ENCODE measurements around the gene CPA3. TPM values are rescaled to one million over a fixed set of nuclear protein-coding genes. Genes with fewer than 3 reads are reported as not detected.

CPA3 gene
- total and polyA plus RNA-seq, 2 donors from 2014 or later, result 47.9 TPM; not detected in 1

DNA sequence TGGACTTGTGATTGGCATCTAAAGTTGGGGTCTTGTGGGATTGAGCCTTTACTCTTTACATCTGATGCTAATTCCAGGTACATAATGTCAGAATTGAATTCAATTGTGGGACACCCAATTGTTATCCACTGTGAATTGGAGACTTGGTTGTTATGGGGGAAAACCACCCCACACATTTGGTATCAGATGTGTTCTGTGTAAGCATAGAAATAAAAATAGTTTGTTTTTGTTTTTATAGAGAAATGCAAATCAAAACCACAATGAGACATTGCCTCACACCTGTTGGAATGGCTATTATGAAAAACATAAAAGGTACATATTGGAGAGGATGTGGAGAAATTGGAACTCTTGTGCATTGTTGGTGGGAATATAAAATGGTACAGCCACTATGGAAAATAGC, 58.5 kb downstream of the CPA3 start:
- Histone ChIP-seq H3K4me3 (ENCODE audit: low read length in 3 of 3) (no peak overlapping the region), H3K27me3 (ENCODE audit: control insufficient read depth, insufficient read depth, low read length) (no peaks in the 10 kb centered on the region), H3K9ac (ENCODE audit: low read length in 3 of 3) (no peak overlapping the region), H3K4me1 (ENCODE audit: control insufficient read depth in 2 of 3, insufficient read depth in 2 of 3, low read depth in 1 of 3, low read length in 3 of 3) (no peaks in the 10 kb centered on the region), H3K9me3 (ENCODE audit: control insufficient read depth in 2 of 3, insufficient read depth in 1 of 3, low read length in 3 of 3) (no peaks in the 10 kb centered on the region), H3K36me3 (ENCODE audit: control insufficient read depth in 2 of 3, insufficient read depth in 3 of 3, low read length in 3 of 3) (no peaks in the 10 kb centered on the region), H3K27ac (ENCODE audit: low read depth in 2 of 2, low read length in 2 of 2) (no peak overlapping the region)
- FAIRE-seq (no peak), DNase-seq (no peak)
- intact Hi-C loops (cut with DNase I), result no loop called here
- TF ChIP-seq, protein P1, sequence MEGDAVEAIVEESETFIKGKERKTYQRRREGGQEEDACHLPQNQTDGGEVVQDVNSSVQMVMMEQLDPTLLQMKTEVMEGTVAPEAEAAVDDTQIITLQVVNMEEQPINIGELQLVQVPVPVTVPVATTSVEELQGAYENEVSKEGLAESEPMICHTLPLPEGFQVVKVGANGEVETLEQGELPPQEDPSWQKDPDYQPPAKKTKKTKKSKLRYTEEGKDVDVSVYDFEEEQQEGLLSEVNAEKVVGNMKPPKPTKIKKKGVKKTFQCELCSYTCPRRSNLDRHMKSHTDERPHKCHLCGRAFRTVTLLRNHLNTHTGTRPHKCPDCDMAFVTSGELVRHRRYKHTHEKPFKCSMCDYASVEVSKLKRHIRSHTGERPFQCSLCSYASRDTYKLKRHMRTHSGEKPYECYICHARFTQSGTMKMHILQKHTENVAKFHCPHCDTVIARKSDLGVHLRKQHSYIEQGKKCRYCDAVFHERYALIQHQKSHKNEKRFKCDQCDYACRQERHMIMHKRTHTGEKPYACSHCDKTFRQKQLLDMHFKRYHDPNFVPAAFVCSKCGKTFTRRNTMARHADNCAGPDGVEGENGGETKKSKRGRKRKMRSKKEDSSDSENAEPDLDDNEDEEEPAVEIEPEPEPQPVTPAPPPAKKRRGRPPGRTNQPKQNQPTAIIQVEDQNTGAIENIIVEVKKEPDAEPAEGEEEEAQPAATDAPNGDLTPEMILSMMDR (IDR thresholded peaks at IDR 0.05; ENCODE audit: borderline replicate concordance, extremely low read depth, insufficient read depth), result no peak

DNA sequence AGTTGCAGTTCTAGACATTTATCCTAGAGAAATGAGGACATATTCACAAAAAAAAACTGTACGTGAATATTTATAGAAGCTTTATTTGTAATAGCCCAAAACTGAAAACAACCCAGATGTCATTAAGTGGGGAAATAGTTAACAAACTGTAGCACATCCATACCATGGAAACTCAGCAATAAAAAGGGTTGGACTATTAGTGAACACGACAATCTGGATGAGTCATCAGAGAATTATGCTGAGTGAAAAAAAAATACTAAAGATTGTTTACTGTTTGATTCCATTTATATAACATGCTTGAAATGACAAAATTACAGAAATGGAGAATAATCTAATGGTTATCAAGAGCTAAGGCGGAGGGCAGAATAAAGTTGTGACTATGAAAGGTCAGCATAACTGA, 59.5 kb downstream of the CPA3 start:
- Histone ChIP-seq H3K9ac (ENCODE audit: low read length in 3 of 3) (no peak overlapping the region), H3K36me3 (ENCODE audit: control insufficient read depth in 2 of 3, insufficient read depth in 3 of 3, low read length in 3 of 3) (no peaks in the 10 kb centered on the region), H3K4me3 (ENCODE audit: low read length in 3 of 3) (no peak overlapping the region), H3K4me1 (ENCODE audit: control insufficient read depth in 2 of 3, insufficient read depth in 2 of 3, low read depth in 1 of 3, low read length in 3 of 3) (no peaks in the 10 kb centered on the region), H3K27ac (ENCODE audit: low read depth in 2 of 2, low read length in 2 of 2) (no peak overlapping the region), H3K27me3 (ENCODE audit: control insufficient read depth, insufficient read depth, low read length) (no peaks in the 10 kb centered on the region), H3K9me3 (ENCODE audit: control insufficient read depth in 2 of 3, insufficient read depth in 1 of 3, low read length in 3 of 3) (no peaks in the 10 kb centered on the region)
- FAIRE-seq (no peak), DNase-seq (no peak)
- intact Hi-C loops (cut with DNase I), result no loop called here
- TF ChIP-seq, protein P1 (IDR thresholded peaks at IDR 0.05; ENCODE audit: borderline replicate concordance, extremely low read depth, insufficient read depth), result no peak

DNA sequence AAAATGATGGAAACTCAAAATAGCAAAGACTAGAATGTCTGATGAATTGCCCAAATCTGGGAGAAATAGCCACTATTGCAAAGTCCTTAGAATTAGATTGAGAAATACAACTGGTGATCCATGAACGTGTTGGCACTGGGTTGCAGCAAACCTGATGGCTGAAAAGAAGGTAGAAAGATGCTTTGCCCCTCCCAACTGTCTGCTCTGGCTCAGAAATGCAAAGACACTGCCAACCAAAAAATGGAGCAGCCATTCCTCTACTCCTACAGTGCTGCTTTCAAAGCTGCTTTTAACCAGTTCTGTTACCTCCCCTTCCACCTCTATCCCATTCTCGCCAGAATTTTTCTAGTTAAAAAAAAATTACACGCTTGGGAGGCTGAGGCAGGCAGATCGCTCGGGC, 60.7 kb downstream of the CPA3 start:
- no peak overlapping the region for H3K9ac ChIP-seq (ENCODE audit: low read length in 3 of 3)
- H3K4me3 ChIP-seq (ENCODE audit: low read length in 3 of 3), result no peak overlapping the region
- H3K36me3 ChIP-seq (ENCODE audit: control insufficient read depth in 2 of 3, insufficient read depth in 3 of 3, low read length in 3 of 3), result no peaks in the 10 kb centered on the region
- H3K9me3 ChIP-seq (ENCODE audit: control insufficient read depth in 2 of 3, insufficient read depth in 1 of 3, low read length in 3 of 3), result no peaks in the 10 kb centered on the region
- FAIRE-seq (no peak), DNase-seq (no peak)
- intact Hi-C loops (cut with DNase I), result no loop called here
- no peaks in the 10 kb centered on the region for H3K4me1 ChIP-seq (ENCODE audit: control insufficient read depth in 2 of 3, insufficient read depth in 2 of 3, low read depth in 1 of 3, low read length in 3 of 3)
- H3K27ac ChIP-seq (ENCODE audit: low read depth in 2 of 2, low read length in 2 of 2), result no peak overlapping the region
- H3K27me3 ChIP-seq (ENCODE audit: control insufficient read depth, insufficient read depth, low read length), result no peaks in the 10 kb centered on the region
- TF ChIP-seq, protein P1 (IDR thresholded peaks at IDR 0.05; ENCODE audit: borderline replicate concordance, extremely low read depth, insufficient read depth), result no peak

DNA sequence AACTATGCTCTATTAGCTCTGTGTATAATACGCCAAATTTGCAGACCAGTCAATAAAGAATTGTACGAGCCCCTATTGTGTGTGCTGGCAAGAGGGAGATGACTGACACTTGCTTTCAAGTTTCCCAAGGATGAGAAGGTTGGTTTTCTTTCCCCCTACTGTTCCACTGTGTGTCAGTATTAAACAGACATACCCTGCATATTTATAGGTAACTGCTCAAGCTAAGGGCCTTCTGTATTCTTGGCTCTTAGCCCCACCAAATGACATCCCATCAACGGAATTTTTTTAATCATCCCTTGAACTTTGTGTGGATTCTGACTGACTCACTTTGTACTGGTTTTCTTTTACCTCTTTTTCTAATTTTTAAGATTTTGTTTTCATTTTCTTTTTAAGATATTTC, 65.7 kb downstream of the CPA3 start:
- Histone ChIP-seq H3K9ac (ENCODE audit: low read length in 3 of 3) (no peak overlapping the region), H3K27me3 (ENCODE audit: control insufficient read depth, insufficient read depth, low read length) (no peaks in the 10 kb centered on the region), H3K36me3 (ENCODE audit: control insufficient read depth in 2 of 3, insufficient read depth in 3 of 3, low read length in 3 of 3) (no peaks in the 10 kb centered on the region), H3K4me1 (ENCODE audit: control insufficient read depth in 2 of 3, insufficient read depth in 2 of 3, low read depth in 1 of 3, low read length in 3 of 3) (no peaks in the 10 kb centered on the region), H3K4me3 (ENCODE audit: low read length in 3 of 3) (no peak overlapping the region), H3K9me3 (ENCODE audit: control insufficient read depth in 2 of 3, insufficient read depth in 1 of 3, low read length in 3 of 3) (no peaks in the 10 kb centered on the region), H3K27ac (ENCODE audit: low read depth in 2 of 2, low read length in 2 of 2) (no peak overlapping the region)
- intact Hi-C loops (cut with DNase I), result no loop called here
- TF ChIP-seq, protein P1 (IDR thresholded peaks at IDR 0.05; ENCODE audit: borderline replicate concordance, extremely low read depth, insufficient read depth), result no peak
- DNase-seq, result no peak
- FAIRE-seq, result no peak
